ENCODE results near the gene RCAN2.
"Not testable (repeated sequence)": the region's sequence is repeated elsewhere in the genome, so short reads cannot be mapped to it uniquely, and the experiment has no call there.

RCAN2 gene

DNA sequence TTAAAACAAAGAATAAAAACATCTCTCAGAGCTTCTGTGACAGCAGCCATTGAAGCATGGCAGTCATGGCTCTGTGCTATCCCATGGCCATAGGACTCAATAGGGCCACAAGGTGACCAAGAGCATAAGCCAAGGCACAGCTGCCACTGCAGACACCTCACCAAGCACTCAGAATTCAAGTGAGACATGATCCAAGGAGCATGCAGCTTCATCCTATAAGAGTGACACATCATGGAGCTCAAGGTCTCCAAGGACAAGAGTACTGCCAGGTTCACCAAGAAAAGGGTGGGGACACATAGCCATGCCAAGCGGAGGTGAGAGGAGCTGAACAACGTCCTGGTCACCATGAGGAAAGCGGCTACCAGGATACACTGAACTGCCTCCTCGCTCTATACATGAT is 53.0 kb downstream of the RCAN2 start:
- no peak for DNase-seq

DNA sequence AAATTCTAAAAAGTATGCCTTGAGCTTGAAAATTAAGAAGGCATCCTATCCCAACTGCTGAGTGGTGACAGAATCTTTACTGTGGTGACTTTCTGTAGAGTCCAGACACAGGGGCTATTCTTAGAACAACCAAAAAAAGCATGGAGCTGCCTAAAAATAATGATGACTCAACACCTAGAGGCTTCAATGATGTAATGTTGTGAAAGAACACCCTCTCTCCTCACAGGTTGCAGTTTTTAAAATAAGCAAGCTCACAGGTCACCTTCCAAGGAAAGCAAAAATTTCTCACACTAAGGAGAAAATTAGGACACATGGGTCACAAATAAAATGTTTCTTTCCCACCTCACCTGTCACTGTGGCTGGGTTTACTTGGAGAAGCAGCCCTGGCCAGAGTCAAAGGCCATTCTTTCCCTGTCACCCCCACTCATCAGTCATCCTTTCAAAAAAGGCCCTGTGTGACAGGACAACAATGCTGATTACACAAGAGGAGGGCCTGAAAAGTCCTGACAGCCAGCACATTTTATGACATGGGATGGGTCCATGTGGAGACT is 53.5 kb downstream of the RCAN2 start:
- DNase-seq = no peak

DNA sequence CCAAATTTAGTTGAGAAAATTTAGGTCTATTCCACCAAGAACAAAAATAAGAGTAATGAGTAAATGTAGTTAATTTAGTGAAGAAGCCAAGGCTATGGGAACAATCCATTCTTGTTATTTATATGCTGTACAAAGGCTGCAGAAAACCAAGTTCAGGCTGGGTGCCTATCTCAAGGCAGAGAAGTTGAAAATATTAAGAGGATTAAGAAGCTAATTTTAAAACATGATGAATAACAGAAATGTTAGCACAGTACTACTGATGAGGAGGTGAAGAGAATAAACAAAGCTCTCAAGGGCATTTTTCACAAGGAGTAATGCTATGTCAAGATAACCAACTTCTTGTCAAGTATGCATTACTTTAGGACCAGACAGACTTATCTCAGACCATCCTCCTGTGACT is 68.6 kb downstream of the RCAN2 start:
- no peak for DNase-seq

- no peak for DNase-seq
Measured at GRCh38 chr6:46421939-46422338, 69.3 kb downstream of the RCAN2 start.

DNA sequence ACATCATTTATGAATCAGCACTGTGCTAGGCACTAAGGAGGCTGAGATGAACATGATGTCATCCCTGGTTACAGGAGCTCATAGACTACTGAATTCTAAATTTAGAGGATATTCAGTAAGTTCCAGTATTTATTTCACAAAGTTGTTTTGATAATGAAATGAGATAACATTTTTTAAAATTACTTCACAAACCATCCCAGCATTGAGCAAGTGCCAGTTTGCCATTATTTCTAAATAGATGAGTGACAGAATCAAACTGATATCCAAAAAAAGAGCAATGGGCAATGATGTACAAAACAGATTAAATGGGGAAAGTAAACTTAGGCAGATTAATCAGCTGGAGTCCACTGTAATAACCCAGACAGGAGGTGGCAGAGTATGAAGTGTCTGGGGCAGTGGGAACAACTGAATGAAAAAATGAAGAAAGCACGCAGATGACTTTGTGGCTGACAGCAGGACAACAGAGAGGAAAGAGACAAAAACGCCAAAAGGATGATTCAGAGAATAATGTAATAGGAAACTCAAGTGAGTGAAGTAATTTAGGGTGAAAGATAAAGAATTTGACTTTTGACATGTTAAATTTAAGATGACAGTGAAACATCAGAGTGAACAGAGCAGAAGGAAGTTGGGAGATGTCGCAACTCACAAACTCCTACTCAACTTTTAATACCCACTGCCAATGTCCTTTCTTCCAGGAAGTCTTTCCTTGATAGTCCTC is 70.2 kb downstream of the RCAN2 start:
- no peak for DNase-seq

GRCh38 chr6:46419576-46420002 is 71.7 kb downstream of the RCAN2 start:
- no peak for DNase-seq

GRCh38 chr6:46414398-46414797 is 76.9 kb downstream of the RCAN2 start:
- DNase-seq = no peak

DNA sequence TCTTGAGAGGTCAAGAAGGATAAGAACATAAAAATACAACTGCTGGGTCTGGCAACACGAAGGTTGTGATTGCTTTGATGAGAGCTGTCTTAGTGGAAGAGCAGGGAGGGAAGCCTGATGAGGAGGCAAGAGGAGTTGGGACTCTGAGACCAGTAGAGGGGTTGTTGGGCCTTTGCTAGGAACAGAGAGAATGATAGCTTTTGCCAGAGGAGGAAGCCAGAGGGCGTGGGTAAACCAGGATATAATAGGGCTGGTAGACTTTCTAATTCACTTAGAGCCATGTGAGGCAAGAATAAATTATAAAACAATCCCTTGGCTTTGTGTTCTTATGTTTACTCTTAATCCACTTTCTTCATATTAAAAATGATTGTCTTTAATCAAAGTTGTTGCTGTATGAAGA is 78.6 kb downstream of the RCAN2 start:
- no peak for DNase-seq

DNA sequence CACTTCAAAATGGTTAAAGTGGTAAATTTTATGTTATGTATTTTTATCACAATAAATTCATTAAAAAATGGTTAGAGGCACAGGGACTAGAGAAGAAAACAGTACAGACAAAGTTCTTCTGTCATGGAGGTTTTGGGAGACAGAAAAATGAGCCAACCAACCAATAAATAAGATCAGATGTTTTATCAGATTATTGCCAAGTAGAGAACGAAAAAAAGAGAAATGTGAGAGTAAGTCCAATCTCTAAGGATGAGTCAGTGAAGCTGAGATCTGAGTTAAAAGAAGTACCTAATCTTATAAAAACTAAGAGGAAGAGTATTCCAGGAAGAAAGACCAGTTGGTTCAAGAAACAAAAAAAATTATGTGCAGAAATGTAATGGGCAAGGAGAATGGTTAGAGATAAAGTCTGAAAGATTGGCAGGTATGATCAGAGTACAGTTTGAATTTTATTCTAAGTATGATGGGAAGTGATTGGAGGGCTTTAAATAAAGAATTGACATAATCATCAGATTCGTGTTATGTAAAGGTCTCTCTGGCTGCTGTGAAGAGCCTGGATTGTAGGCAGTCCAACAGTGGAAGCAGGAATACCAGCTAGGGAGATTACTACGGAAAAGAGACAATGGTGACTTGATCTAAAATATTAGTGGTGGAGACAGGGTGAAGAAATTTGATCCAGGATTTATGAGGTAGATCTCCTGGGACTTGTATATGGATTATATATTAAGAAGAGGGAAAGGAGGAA is 79.6 kb downstream of the RCAN2 start:
- no peak for DNase-seq

GRCh38 chr6:46410334-46410953 is 80.8 kb downstream of the RCAN2 start:
- no peak for DNase-seq

- DNase-seq = no peak
Measured at GRCh38 chr6:46407776-46408530, 83.3 kb downstream of the RCAN2 start.

GRCh38 chr6:46407246-46407645 is 84.0 kb downstream of the RCAN2 start:
- DNase-seq = no peak

DNA sequence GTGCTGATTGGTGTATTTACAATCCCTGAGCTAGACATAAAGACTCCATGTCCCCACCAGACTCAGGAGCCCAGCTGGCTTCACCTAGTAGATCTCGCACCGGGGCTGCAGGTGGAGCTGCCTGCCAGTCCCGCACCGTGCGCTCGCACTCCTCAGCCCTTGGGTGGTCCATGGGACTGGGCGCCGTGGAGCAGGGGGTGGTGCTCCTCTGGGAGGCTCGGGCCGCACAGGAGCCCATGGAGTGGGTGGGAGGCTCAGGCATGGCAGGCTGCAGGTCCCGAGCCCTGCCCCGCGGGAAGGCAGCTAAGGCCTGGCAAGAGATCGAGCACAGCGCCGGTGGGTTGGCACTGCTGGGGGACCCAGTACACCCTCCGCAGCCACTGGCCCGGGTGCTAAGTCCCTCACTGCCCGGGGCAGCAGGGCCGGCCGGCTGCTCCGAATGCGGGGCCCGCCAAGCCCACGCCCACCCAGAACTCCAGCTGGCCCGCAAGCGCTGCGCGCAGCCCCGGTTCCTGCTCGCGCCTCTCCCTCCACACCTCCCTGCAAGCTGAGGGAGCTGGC is 85.5 kb downstream of the RCAN2 start:
- DNase-seq = not testable (repeated sequence)

GRCh38 chr6:46400898-46401297 is 90.4 kb downstream of the RCAN2 start:
- no peak for DNase-seq

DNA sequence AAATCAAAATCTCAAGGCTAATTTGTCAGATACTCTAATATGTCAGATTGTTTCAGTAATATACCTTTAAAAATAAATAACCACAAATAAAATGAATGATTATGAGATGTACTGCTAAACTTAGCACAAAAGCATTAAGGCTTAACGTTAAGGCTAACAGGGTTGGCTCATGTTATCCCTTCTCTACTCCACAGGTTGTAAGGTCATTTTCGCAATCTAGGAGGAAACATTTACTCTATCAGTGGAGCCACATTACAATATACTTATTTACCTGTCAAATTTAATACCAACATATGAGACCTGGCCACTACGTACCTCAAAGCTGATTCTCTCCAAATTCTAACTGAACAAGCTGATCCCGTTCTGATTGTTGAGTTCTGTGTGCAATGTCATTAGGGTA is 95.7 kb downstream of the RCAN2 start:
- no peak for DNase-seq

GRCh38 chr6:46393940-46394337 is 97.3 kb downstream of the RCAN2 start:
- DNase-seq = no peak

- no peak for DNase-seq
Measured at GRCh38 chr6:46393161-46393939, 97.9 kb downstream of the RCAN2 start.

GRCh38 chr6:46392294-46392693 is 99.0 kb downstream of the RCAN2 start:
- no peak for DNase-seq

- DNase-seq = no peak
Measured at GRCh38 chr6:46390153-46390876, 100.9 kb downstream of the RCAN2 start.

GRCh38 chr6:46387728-46388127 is 103.5 kb downstream of the RCAN2 start:
- not testable (repeated sequence) for DNase-seq

GRCh38 chr6:46381579-46381978 is 109.7 kb downstream of the RCAN2 start:
- no peak for DNase-seq
